WTC11 (cell line): ENCODE measurements around the gene GALNTL6. TPM values are rescaled to one million over a fixed set of nuclear protein-coding genes. Genes with fewer than 3 reads are reported as not detected.

ENCODE experiments used
- ATAC-seq: fragments of 200-7000 bp; cut with Tn5 transposase; 2 replicates; pipeline ENCODE4 v1.10.0; 2021; ENCODE audit warnings: mild to moderate bottlenecking, moderate library complexity
- CTCF ChIA-PET: fragments of 300-600 bp; sonication (Branson Sonifier 250); formaldehyde crosslinking; loops from one replicate; lab custom pipeline; 2021; ENCODE audit warnings: antibody characterized with exemption; lab: Charles Lee
- POLR2A ChIA-PET: fragments of 350-600 bp; sonication (Branson Sonifier 250); formaldehyde crosslinking; loops from one replicate; lab custom pipeline; 2021; ENCODE audit warnings: antibody characterized with exemption; lab: Charles Lee
- DNase-seq: peaks from one replicate; pipeline ENCODE4 v3.0.0; 2021; ENCODE audit warnings: low spot score
- H3K27ac Mint-ChIP-seq: 2 replicates; pipeline ENCODE4 v1.8.0; 2021; ENCODE audit warnings: mixed read lengths
- H3K27me3 Mint-ChIP-seq: 2 replicates; pipeline ENCODE4 v1.8.0; 2021; ENCODE audit warnings: low read depth, mild to moderate bottlenecking, moderate library complexity, mixed read lengths
- H3K36me3 Mint-ChIP-seq: 2 replicates; pipeline ENCODE4 v1.8.0; 2021; ENCODE audit warnings: mixed read lengths
- H3K4me1 Mint-ChIP-seq: 2 replicates; pipeline ENCODE4 v1.8.0; 2022; ENCODE audit warnings: mixed read lengths
- H3K4me3 Mint-ChIP-seq: 2 replicates; pipeline ENCODE4 v1.8.0; 2021; ENCODE audit warnings: mild to moderate bottlenecking, moderate library complexity, mixed read lengths
- H3K9me3 Mint-ChIP-seq: 2 replicates; pipeline ENCODE4 v1.8.0; 2021; ENCODE audit warnings: mixed read lengths
- ATF6 ChIP-seq: sonication (generic); formaldehyde crosslinking; IDR thresholded peaks from 2 replicates; pipeline ENCODE4 v1.8.1; 2023; ENCODE audit warnings: mild to moderate bottlenecking, missing genetic modification reagents
- CREB1 ChIP-seq: sonication (generic); formaldehyde crosslinking; IDR thresholded peaks from 2 replicates; pipeline ENCODE4 v1.8.0; 2023; ENCODE audit warnings: mild to moderate bottlenecking, missing genetic modification reagents
- E2F5 ChIP-seq: sonication (generic); formaldehyde crosslinking; IDR thresholded peaks from 2 replicates; pipeline ENCODE4 v1.8.1; 2022; ENCODE audit warnings: mild to moderate bottlenecking, moderate library complexity, missing genetic modification reagents
- ETV6 ChIP-seq: sonication (generic); formaldehyde crosslinking; IDR thresholded peaks from 2 replicates; pipeline ENCODE4 v1.8.1; 2022; ENCODE audit warnings: mild to moderate bottlenecking, missing genetic modification reagents
- FOXP4 ChIP-seq: sonication (generic); formaldehyde crosslinking; IDR thresholded peaks from 2 replicates; pipeline ENCODE4 v1.8.0; 2022; ENCODE audit warnings: mild to moderate bottlenecking, missing genetic modification reagents
- HMGA2 ChIP-seq: fragments of 250-450 bp; sonication (Bioruptor Pico); IDR thresholded peaks from 2 replicates; pipeline ENCODE4 v1.4.0; 2021; ENCODE audit warnings: mild to moderate bottlenecking, moderate library complexity
- NFATC4 ChIP-seq: fragments of 250-450 bp; sonication (Bioruptor Pico); IDR thresholded peaks from 2 replicates; pipeline ENCODE4 v1.9.0; 2021; ENCODE audit warnings: mild to moderate bottlenecking
- NFYB ChIP-seq: sonication (generic); formaldehyde crosslinking; conservative IDR thresholded peaks from 2 replicates; pipeline ENCODE4 v1.8.0; 2022; ENCODE audit warnings: low read depth, missing genetic modification reagents
- RELA ChIP-seq: sonication (generic); formaldehyde crosslinking; IDR thresholded peaks from 2 replicates; pipeline ENCODE4 v1.8.1; 2022; ENCODE audit warnings: missing genetic modification reagents, mild to moderate bottlenecking, borderline replicate concordance
- RORB ChIP-seq: fragments of 250-450 bp; sonication (Bioruptor Pico); IDR thresholded peaks from 2 replicates; pipeline ENCODE4 v1.9.0; 2021; ENCODE audit warnings: mild to moderate bottlenecking
- ZBTB21 ChIP-seq: sonication (generic); formaldehyde crosslinking; IDR thresholded peaks from 2 replicates; pipeline ENCODE4 v1.8.1; 2023; ENCODE audit warnings: mild to moderate bottlenecking, missing genetic modification reagents, borderline replicate concordance
- ZBTB43 ChIP-seq: sonication (generic); formaldehyde crosslinking; IDR thresholded peaks from 2 replicates; pipeline ENCODE4 v1.8.1; 2023; ENCODE audit warnings: mild to moderate bottlenecking, missing genetic modification reagents
- ZMAT4 ChIP-seq: fragments of 250-450 bp; sonication (Bioruptor Pico); IDR thresholded peaks from 2 replicates; pipeline ENCODE4 v1.9.0; 2021; ENCODE audit warnings: mild to moderate bottlenecking
- ZNF121 ChIP-seq: sonication (generic); formaldehyde crosslinking; IDR thresholded peaks from 2 replicates; pipeline ENCODE4 v1.8.0; 2023; ENCODE audit warnings: missing genetic modification reagents
- ZNF219 ChIP-seq: sonication (generic); formaldehyde crosslinking; IDR thresholded peaks from 2 replicates; pipeline ENCODE4 v1.8.0; 2023; ENCODE audit warnings: missing genetic modification reagents, mild to moderate bottlenecking, borderline replicate concordance
- ZNF532 ChIP-seq: fragments of 250-450 bp; sonication (Bioruptor Pico); IDR thresholded peaks from 2 replicates; pipeline ENCODE4 v1.9.0; 2021; ENCODE audit warnings: mild to moderate bottlenecking, borderline replicate concordance
- total RNA-seq: library from RNA; stranded (reverse); gene quantifications from 3 replicates; pipeline ENCODE4 v1.2.3, GENCODE V29; 2021

GALNTL6 gene
- total RNA-seq, 1 experiment from 2014 or later, result 0.24 TPM

- H3K27ac Mint-ChIP-seq, result no peak overlapping the region
These were observed 993.6 kb downstream of the GALNTL6 start for GRCh38 chr4:172806841-172807240.

More at GRCh38 chr4:172806841-172807240, 993.6 kb downstream of the GALNTL6 start:
- H3K36me3 Mint-ChIP-seq, result no peaks in the 10 kb centered on the region
- no peaks in the 10 kb centered on the region for H3K27me3 Mint-ChIP-seq
- no peak overlapping the region for H3K4me3 Mint-ChIP-seq
- TF ChIP-seq ZNF219, result no peak
- TF ChIP-seq ZBTB21 (CRISPR knock-in tag), result no peak
- TF ChIP-seq ETV6 (CRISPR knock-in tag), result no peak
- no peak for TF ChIP-seq NFATC4
- no peak for TF ChIP-seq CREB1 (CRISPR knock-in tag)
- no peak for TF ChIP-seq NFYB (CRISPR knock-in tag)
- TF ChIP-seq FOXP4 (CRISPR knock-in tag), result no peak
- TF ChIP-seq ATF6, result no peak
- TF ChIP-seq E2F5 (CRISPR knock-in tag), result no peak
- no peak for TF ChIP-seq RORB (CRISPR knock-in tag)
- no peak for TF ChIP-seq ZBTB43 (CRISPR knock-in tag)
- TF ChIP-seq ZNF532 (CRISPR knock-in tag), result no peak
- no peak for TF ChIP-seq ZMAT4 (CRISPR knock-in tag)
- no peak for TF ChIP-seq HMGA2 (CRISPR knock-in tag)
- TF ChIP-seq ZNF121 (CRISPR knock-in tag), result no peak
- no peak for TF ChIP-seq RELA (CRISPR knock-in tag)
- peaks cover 37% of the 10 kb centered on the region for H3K4me1 Mint-ChIP-seq
- no peaks in the 10 kb centered on the region for H3K9me3 Mint-ChIP-seq
- no peak for ATAC-seq
- ChIA-PET POLR2A (no interaction called here), CTCF (no interaction called here)
- no peak for DNase-seq
